Measurements from ENCODE around the gene OR10H3.
"Not testable (repeated sequence)": the region's sequence is repeated elsewhere in the genome, so short reads cannot be mapped to it uniquely, and the experiment has no call there.

Gene OR10H3

GRCh38 chr19:15740785-15741184, 3.0 kb downstream of the OR10H3 start:
- DNase-seq (ENCODE audit: extremely low read depth, low read depth), result no peak
- TF ChIP-seq CTCF (IDR thresholded peaks at IDR 0.05; ENCODE audit: low read depth, low read length, missing control alignments), result no peak
- no peak overlapping the region for H3K4me3 ChIP-seq (replicated peaks; ENCODE audit: low read depth, low read length)

GRCh38 chr19:15748239-15748638, 10.5 kb downstream of the OR10H3 start:
- H3K4me3 ChIP-seq (replicated peaks; ENCODE audit: low read depth, low read length), result no peak overlapping the region
- no peak for TF ChIP-seq CTCF (IDR thresholded peaks at IDR 0.05; ENCODE audit: low read depth, low read length, missing control alignments)
- no peak for DNase-seq (ENCODE audit: extremely low read depth, low read depth)

- no peak for TF ChIP-seq CTCF (IDR thresholded peaks at IDR 0.05; ENCODE audit: low read depth, low read length, missing control alignments)
- DNase-seq (ENCODE audit: extremely low read depth, low read depth), result no peak
Observed at GRCh38 chr19:15758379-15758778, 20.6 kb downstream of the OR10H3 start.

GRCh38 chr19:15759962-15760565, 22.3 kb downstream of the OR10H3 start:
- no peak for DNase-seq (ENCODE audit: extremely low read depth, low read depth)
- no peak overlapping the region for H3K4me3 ChIP-seq (replicated peaks; ENCODE audit: low read depth, low read length)
- TF ChIP-seq CTCF (IDR thresholded peaks at IDR 0.05; ENCODE audit: low read depth, low read length, missing control alignments), result no peak

More at GRCh38 chr19:15758379-15758778, 20.6 kb downstream of the OR10H3 start:
- H3K4me3 ChIP-seq (replicated peaks; ENCODE audit: low read depth, low read length), result no peak overlapping the region

- DNase-seq (ENCODE audit: extremely low read depth, low read depth), result no peak
Observed at GRCh38 chr19:15769586-15769985, 31.8 kb downstream of the OR10H3 start.

GRCh38 chr19:15774159-15774558, 36.4 kb downstream of the OR10H3 start:
- not testable (repeated sequence) for H3K4me3 ChIP-seq (replicated peaks; ENCODE audit: low read depth, low read length)

More at GRCh38 chr19:15769586-15769985, 31.8 kb downstream of the OR10H3 start:
- no peak for TF ChIP-seq CTCF (IDR thresholded peaks at IDR 0.05; ENCODE audit: low read depth, low read length, missing control alignments)
- H3K4me3 ChIP-seq (replicated peaks; ENCODE audit: low read depth, low read length), result no peak overlapping the region

GRCh38 chr19:15775249-15775648, 37.5 kb downstream of the OR10H3 start:
- no peak for TF ChIP-seq CTCF (IDR thresholded peaks at IDR 0.05; ENCODE audit: low read depth, low read length, missing control alignments)

More at GRCh38 chr19:15774159-15774558, 36.4 kb downstream of the OR10H3 start:
- DNase-seq (ENCODE audit: extremely low read depth, low read depth), result not testable (repeated sequence)

More at GRCh38 chr19:15775249-15775648, 37.5 kb downstream of the OR10H3 start:
- no peak for DNase-seq (ENCODE audit: extremely low read depth, low read depth)
- H3K4me3 ChIP-seq (replicated peaks; ENCODE audit: low read depth, low read length), result no peak overlapping the region
